IMR-90 (cell line): ENCODE data around the gene BMERB1.

ENCODE experiments used
- FOS ChIP-seq: fragments of 150-350 bp; IDR thresholded peaks from 2 replicates; pipeline ENCODE4 v1.6.1; 2016; ENCODE audit warnings: low read depth, low read length
- MXI1 ChIP-seq: IDR thresholded peaks from 2 replicates; pipeline ENCODE4 v1.6.1; 2012; ENCODE audit warnings: low read depth, mild to moderate bottlenecking, low read length, moderate library complexity, borderline replicate concordance
- POLR2A ChIP-seq: IDR thresholded peaks from 2 replicates; pipeline ENCODE4 v1.6.1; 2012; ENCODE audit warnings: mild to moderate bottlenecking, low read depth, low read length
- RAD21 ChIP-seq: IDR thresholded peaks from 2 replicates; pipeline ENCODE4 v1.6.1; 2012; ENCODE audit warnings: low read length, improper control_type of control experiment
- RCOR1 ChIP-seq: IDR thresholded peaks from 2 replicates; pipeline ENCODE4 v1.6.1; 2012; ENCODE audit warnings: mild to moderate bottlenecking, low read length, improper control_type of control experiment; ENCODE audit not compliant: insufficient replicate concordance
- SMC3 ChIP-seq: fragments of 150-350 bp; IDR thresholded peaks from 2 replicates; pipeline ENCODE4 v1.6.1; 2016; ENCODE audit warnings: low read depth, mild to moderate bottlenecking, antibody characterized with exemption, low read length, moderate library complexity
- TF ChIP-seq, protein P1 (sequence below): conservative IDR thresholded peaks from 2 replicates; pipeline ENCODE4 v1.5.1; 2012; ENCODE audit warnings: mild to moderate bottlenecking, low read depth, low read length, improper control_type of control experiment
- TF ChIP-seq, protein P2 (sequence below): fragments of 150-350 bp; IDR thresholded peaks from 2 replicates; pipeline ENCODE4 v1.6.1; 2017; ENCODE audit warnings: mild to moderate bottlenecking, antibody characterized with exemption, low read length, low read depth
- TF ChIP-seq, protein P3 (sequence below): fragments of 150-350 bp; IDR thresholded peaks from 2 replicates; pipeline ENCODE4 v1.6.1; 2016; ENCODE audit warnings: low read depth, mild to moderate bottlenecking, low read length, moderate library complexity, borderline replicate concordance

DNA sequence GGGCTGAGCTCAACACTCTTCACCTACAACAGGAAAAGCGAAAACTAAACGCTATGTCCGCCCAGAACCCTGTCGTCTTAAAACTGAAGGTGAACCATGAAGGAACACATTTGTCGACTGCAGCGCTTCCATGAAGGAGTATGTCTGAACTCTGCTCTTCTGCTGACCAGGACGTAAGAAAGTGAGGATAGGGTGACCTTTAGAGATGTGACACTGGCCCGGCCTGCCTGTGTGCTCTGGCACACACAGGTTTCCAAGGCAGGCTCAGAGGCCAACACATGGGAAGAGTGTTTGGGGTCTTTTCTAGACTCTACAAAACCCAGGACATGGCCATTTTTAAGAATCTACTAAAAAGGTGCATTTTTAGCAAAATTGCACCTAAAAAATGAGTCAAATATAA, 187.5 kb downstream of the BMERB1 start:
- no peak for TF ChIP-seq POLR2A
- TF ChIP-seq, protein P1, sequence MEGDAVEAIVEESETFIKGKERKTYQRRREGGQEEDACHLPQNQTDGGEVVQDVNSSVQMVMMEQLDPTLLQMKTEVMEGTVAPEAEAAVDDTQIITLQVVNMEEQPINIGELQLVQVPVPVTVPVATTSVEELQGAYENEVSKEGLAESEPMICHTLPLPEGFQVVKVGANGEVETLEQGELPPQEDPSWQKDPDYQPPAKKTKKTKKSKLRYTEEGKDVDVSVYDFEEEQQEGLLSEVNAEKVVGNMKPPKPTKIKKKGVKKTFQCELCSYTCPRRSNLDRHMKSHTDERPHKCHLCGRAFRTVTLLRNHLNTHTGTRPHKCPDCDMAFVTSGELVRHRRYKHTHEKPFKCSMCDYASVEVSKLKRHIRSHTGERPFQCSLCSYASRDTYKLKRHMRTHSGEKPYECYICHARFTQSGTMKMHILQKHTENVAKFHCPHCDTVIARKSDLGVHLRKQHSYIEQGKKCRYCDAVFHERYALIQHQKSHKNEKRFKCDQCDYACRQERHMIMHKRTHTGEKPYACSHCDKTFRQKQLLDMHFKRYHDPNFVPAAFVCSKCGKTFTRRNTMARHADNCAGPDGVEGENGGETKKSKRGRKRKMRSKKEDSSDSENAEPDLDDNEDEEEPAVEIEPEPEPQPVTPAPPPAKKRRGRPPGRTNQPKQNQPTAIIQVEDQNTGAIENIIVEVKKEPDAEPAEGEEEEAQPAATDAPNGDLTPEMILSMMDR = no peak
- TF ChIP-seq RAD21 = no peak
- TF ChIP-seq FOS = no peak
- TF ChIP-seq MXI1 = no peak
- TF ChIP-seq, protein P2, sequence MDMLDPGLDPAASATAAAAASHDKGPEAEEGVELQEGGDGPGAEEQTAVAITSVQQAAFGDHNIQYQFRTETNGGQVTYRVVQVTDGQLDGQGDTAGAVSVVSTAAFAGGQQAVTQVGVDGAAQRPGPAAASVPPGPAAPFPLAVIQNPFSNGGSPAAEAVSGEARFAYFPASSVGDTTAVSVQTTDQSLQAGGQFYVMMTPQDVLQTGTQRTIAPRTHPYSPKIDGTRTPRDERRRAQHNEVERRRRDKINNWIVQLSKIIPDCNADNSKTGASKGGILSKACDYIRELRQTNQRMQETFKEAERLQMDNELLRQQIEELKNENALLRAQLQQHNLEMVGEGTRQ = no peak
- TF ChIP-seq SMC3 = no peak
- TF ChIP-seq, protein P3, sequence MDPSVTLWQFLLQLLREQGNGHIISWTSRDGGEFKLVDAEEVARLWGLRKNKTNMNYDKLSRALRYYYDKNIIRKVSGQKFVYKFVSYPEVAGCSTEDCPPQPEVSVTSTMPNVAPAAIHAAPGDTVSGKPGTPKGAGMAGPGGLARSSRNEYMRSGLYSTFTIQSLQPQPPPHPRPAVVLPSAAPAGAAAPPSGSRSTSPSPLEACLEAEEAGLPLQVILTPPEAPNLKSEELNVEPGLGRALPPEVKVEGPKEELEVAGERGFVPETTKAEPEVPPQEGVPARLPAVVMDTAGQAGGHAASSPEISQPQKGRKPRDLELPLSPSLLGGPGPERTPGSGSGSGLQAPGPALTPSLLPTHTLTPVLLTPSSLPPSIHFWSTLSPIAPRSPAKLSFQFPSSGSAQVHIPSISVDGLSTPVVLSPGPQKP = no peak
- TF ChIP-seq RCOR1 = no peak
